Adrenal gland (tissue), 12 donors: ENCODE data around the gene FAM50A. TPM values are rescaled to one million over a fixed set of nuclear protein-coding genes. Genes with fewer than 3 reads are reported as not detected.

Experiments
- DNase-seq, 7 donors: peaks; one replicate each; pipeline ENCODE4 v3.0.0-alpha.2; 2019 to 2020
- H3K27ac ChIP-seq, 5 donors: fragments of 200-600 bp; sonication (generic) in 4 of 5; 1 replicate in 3 of 5; 2 replicates in 2 of 5; pipeline versions ENCODE4 v1.5.1 to v1.8.0; 2016 to 2020; ENCODE audit warnings: mild to moderate bottlenecking in 1 of 5
- H3K27me3 ChIP-seq: fragments of 200-600 bp; 2 replicates; pipeline ENCODE4 v1.8.0; 2021
- H3K36me3 ChIP-seq, 2 donors: fragments of 200-600 bp; replicated peaks in 1 of 2; 1 replicate in 1 of 2; 2 replicates in 1 of 2; pipeline versions ENCODE4 v1.5.1 to v1.8.0; 2018 to 2022
- H3K4me1 ChIP-seq, 2 donors: fragments of 200-600 bp; replicated peaks in 1 of 2; 1 replicate in 1 of 2; 2 replicates in 1 of 2; pipeline versions ENCODE4 v1.5.1 to v1.8.0; 2018 to 2021
- H3K4me3 ChIP-seq, 4 donors: fragments of 200-600 bp; sonication (generic) in 3 of 4; one replicate each; pipeline ENCODE4 v1.5.1; 2016 to 2018
- H3K9me3 ChIP-seq, 3 donors: fragments of 200-600 bp; sonication (generic) in 1 of 3; replicated peaks in 1 of 3; 1 replicate in 2 of 3; 2 replicates in 1 of 3; pipeline versions ENCODE4 v1.5.1 to v1.8.0; 2016 to 2021
- CTCF ChIP-seq, 6 experiments: fragments of 450-650 bp in 4 of 6; fragments of 200-600 bp in 2 of 6; sonication (generic) in 1 of 6; IDR thresholded peaks; 1 replicate in 5 of 6; 2 replicates in 1 of 6; pipeline versions ENCODE4 v1.5.1 to v1.8.0; 2016 to 2021; ENCODE audit warnings: antibody characterized with exemption in 6 of 6, mild to moderate bottlenecking in 2 of 6, moderate library complexity in 1 of 6
- POLR2A ChIP-seq, 2 donors: fragments of 450-650 bp; IDR thresholded peaks; one replicate each; pipeline ENCODE4 v1.6.1; 2017; ENCODE audit warnings: antibody characterized with exemption in 2 of 2, mild to moderate bottlenecking in 2 of 2, moderate library complexity in 1 of 2
- WGBS, 4 donors: extraction: QIAGEN DNeasy Blood & Tissue Kit in 2 of 4; methylation state at CpG; one replicate each; pipeline versions ENCODE4 v1.1.5 to v1.1.7; 2013 to 2017; 5-methylcytosine and 5-hydroxymethylcytosine counted together
- intact Hi-C, 2 donors: fragments of 100-400 bp; cut with DNase I; formaldehyde crosslinking; loops; one replicate each; pipeline versions ENCODE4 v1.14.1 to v1.15.0; 2022 to 2023
- polyA plus RNA-seq, 3 donors: library from polyadenylated mRNA; stranded (reverse); fragments of 200-250 nt in 2 of 3; fragments of 350-450 nt in 1 of 3; fragmentation: Illumina TruSeq in 1 of 3; extraction: RNeasy Lipid Tissue Mini Kit (QIAGEN cat#74804) in 1 of 3; gene quantifications; one replicate each; pipeline ENCODE4 v1.2.3, GENCODE V29; 2013 to 2014
- total RNA-seq, 9 donors: library from RNA; depleted of rRNA in 4 of 9; stranded (reverse); fragments of >200 nt in 4 of 9; fragments of 120-200 nt in 1 of 9; fragmentation: NEBNext Ultra II Directional in 1 of 9; extraction: Animal tissue kit (Norgen Biotek cat#: 25700) in 1 of 9; gene quantifications; one replicate each; pipeline versions ENCODE4 v1.1.0 to v1.2.4, GENCODE V29; 2013 to 2023
- donor health status: healthy with polysubstance abuse.
- donor health status: Bipolar disorder and iron deficiency.
- donor health status: DM: yes; HTN: yes; CAD: no.
- donor health status: DM: no; HTN: no; CAD: no.
- donor health status: DM: no; HTN: no; CAD: no.
- donor health status: DM: yes; HTN: yes; CAD: no.

FAM50A gene
- total and polyA plus RNA-seq, 12 donors, result 25.1 to 451 (median 59.4) TPM

GRCh38 chrX:154472685-154473632, 29.0 kb downstream of the FAM50A start:
- TF ChIP-seq CTCF (IDR thresholded peaks at IDR 0.05) (no peak), POLR2A (IDR thresholded peaks at IDR 0.05) (no peak)
- Histone ChIP-seq H3K27me3 (no peaks in the 10 kb centered on the region), H3K4me3 (no peak overlapping the region), H3K4me1 (no peaks in the 10 kb centered on the region), H3K9me3 (no peaks in the 10 kb centered on the region), H3K36me3 (peaks cover 0 to 37% of the 10 kb centered on the region in 2 donors), H3K27ac (no peak overlapping the region)
- 79 to 83% (median 81%) methylated on average over 10 to 28 of the region's 28 CpGs for WGBS, 4 donors
- intact Hi-C loops, result no loop called here
- peak in 1 of 7 donors; percentile 8 for DNase-seq

DNA sequence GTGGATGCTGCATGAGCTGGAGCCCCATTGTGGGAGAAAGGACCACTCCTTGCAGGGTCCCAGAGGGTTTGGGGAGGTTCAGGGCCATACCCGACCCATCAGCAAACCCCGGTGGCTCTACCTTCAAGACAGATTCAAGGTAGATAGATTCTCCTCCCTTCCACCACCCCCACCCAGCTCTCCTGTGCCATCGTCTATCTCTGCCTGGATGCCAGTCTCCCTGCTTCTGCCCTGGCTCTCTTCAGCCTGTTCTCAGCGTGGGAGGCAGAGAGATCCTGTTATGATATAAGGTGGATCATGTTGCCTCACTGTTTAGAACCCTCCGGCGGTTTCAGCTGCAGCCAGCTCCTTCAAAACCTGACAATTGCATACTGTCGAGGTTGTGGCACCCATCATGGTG, 29.7 kb downstream of the FAM50A start:
- H3K27me3 ChIP-seq, result no peaks in the 10 kb centered on the region
- 79 to 86% (median 80%) methylated on average over 6 to 7 of the region's 7 CpGs for WGBS, 4 donors
- intact Hi-C loops, result no loop called here
- H3K27ac ChIP-seq, result no peak overlapping the region
- H3K4me1 ChIP-seq, result no peaks in the 10 kb centered on the region
- no peak for DNase-seq
- H3K4me3 ChIP-seq, result no peak overlapping the region
- TF ChIP-seq POLR2A (IDR thresholded peaks at IDR 0.05), result no peak
- no peak for TF ChIP-seq CTCF (IDR thresholded peaks at IDR 0.05)
- H3K9me3 ChIP-seq, result no peaks in the 10 kb centered on the region
- H3K36me3 ChIP-seq, result peaks cover 0 to 30% of the 10 kb centered on the region in 2 donors

DNA sequence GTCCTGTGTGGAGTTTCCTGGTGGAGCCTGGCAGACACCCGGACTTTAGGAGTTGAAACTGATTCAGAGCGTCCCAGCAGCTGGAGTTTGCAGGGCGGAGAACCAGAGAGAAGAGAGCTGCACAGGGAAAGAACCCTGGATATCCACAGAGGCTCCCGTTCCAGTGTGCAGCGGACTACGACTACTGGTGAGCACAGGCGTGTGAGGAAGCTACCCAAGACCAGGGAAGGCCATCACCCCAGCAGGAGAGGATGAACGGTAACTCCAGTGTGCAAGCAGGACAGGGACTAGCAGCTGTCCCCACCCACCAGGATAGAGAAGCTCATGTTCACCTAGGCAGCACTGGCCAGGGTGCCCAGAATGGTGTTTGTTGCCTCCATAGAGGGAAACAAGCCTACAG, 32.9 kb downstream of the FAM50A start:
- WGBS, 4 donors, result 86 to 96% (median 89%) methylated on average over 7 to 8 of the region's 8 CpGs
- Histone ChIP-seq H3K9me3 (no peaks in the 10 kb centered on the region), H3K27me3 (no peaks in the 10 kb centered on the region), H3K4me1 (no peaks in the 10 kb centered on the region), H3K27ac (no peak overlapping the region), H3K36me3 (no peaks in the 10 kb centered on the region), H3K4me3 (no peak overlapping the region)
- no peak for DNase-seq
- no peak for TF ChIP-seq POLR2A (IDR thresholded peaks at IDR 0.05)
- TF ChIP-seq CTCF (IDR thresholded peaks at IDR 0.05), result no peak
- intact Hi-C loops, result no loop called here

DNA sequence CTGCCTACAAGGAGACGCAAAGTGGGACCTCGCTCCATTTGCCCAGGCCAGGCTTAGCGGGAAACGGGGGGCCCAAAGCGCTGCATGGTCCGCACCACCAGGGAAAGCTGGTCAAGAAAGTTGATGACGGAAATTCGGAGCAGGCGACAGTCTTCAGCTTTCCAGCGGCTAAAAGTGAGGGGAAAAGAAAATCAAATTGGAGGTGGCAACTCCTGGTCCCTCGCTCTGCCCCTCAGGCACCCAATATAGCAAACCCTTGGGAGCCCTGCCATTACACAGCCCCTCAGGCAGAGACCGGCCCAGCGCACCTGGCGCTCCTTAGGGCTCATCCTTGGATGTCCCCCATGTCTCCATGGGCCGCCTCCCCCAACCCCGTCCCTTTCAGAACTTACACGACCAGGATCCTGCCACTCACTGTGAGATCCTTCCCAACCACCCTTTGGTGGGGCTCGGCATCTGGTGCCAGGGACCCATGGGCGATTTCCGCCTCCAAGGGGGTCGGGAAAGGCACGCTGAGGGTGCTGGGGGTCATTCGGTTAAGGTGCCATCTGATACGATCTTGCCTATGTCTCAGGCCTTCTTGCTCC, 34.0 kb downstream of the FAM50A start:
- no peak for TF ChIP-seq CTCF (IDR thresholded peaks at IDR 0.05)
- no peak for TF ChIP-seq POLR2A (IDR thresholded peaks at IDR 0.05)
- intact Hi-C loops, result no loop called here
- peak overlapping the region in 1 of 4 donors; percentile 64 for H3K4me3 ChIP-seq
- H3K4me1 ChIP-seq, result no peaks in the 10 kb centered on the region
- no peaks in the 10 kb centered on the region for H3K9me3 ChIP-seq
- no peaks in the 10 kb centered on the region for H3K36me3 ChIP-seq
- 45 to 77% (median 64%) methylated on average over 10 to 24 of the region's 24 CpGs for WGBS, 4 donors
- H3K27ac ChIP-seq, result peak overlapping the region in 4 of 5 donors; percentile 37 to 90 (median 68)
- peak in 1 of 7 donors; percentile 19 for DNase-seq
- H3K27me3 ChIP-seq, result no peaks in the 10 kb centered on the region
